Gastroesophageal sphincter (tissue), 4 donors: ENCODE data around the gene PPCDC. TPM values are rescaled to one million over a fixed set of nuclear protein-coding genes. Genes with fewer than 3 reads are reported as not detected.

Source experiments
- ATAC-seq: fragments of 150-250 bp; one replicate; pipeline ENCODE4 v1.9.1; 2016; ENCODE audit warnings: mild to moderate bottlenecking, moderate library complexity
- H3K27ac ChIP-seq, 4 donors: fragments of 200-600 bp; sonication (generic) in 3 of 4; 1 replicate in 3 of 4; 2 replicates in 1 of 4; pipeline ENCODE4 v1.5.1; 2016 to 2019
- H3K27me3 ChIP-seq: fragments of 200-600 bp; sonication (generic); one replicate; pipeline ENCODE4 v1.5.1; 2019
- H3K36me3 ChIP-seq, 2 donors: fragments of 200-600 bp; sonication (generic); one replicate each; pipeline ENCODE4 v1.5.1; 2019; ENCODE audit warnings: control low read depth in 1 of 2
- H3K4me1 ChIP-seq, 3 donors: fragments of 200-600 bp; sonication (generic); 1 replicate in 2 of 3; 2 replicates in 1 of 3; pipeline ENCODE4 v1.5.1; 2016 to 2019; ENCODE audit warnings: control low read depth in 2 of 3
- H3K4me3 ChIP-seq, 2 donors: fragments of 200-600 bp; sonication (generic); one replicate each; pipeline ENCODE4 v1.5.1; 2019; ENCODE audit warnings: mild to moderate bottlenecking in 1 of 2, moderate library complexity in 1 of 2
- H3K9me3 ChIP-seq, 3 donors: fragments of 200-600 bp; sonication (generic); one replicate each; pipeline ENCODE4 v1.5.1; 2017 to 2019; ENCODE audit warnings: control low read depth in 2 of 3
- CTCF ChIP-seq, 4 experiments: fragments of 200-600 bp in 2 of 4; fragments of 450-650 bp in 2 of 4; sonication (generic) in 1 of 4; IDR thresholded peaks; one replicate each; pipeline ENCODE4 v1.5.1; 2017 to 2019; ENCODE audit warnings: antibody characterized with exemption in 4 of 4, mild to moderate bottlenecking in 2 of 4, moderate library complexity in 2 of 4
- EP300 ChIP-seq: sonication (generic); formaldehyde crosslinking; IDR thresholded peaks from one replicate; pipeline ENCODE4 v1.6.1; 2017; ENCODE audit warnings: antibody characterized with exemption, mild to moderate bottlenecking
- POLR2A ChIP-seq, 2 donors: fragments of 450-650 bp; IDR thresholded peaks; one replicate each; pipeline ENCODE4 v1.6.1; 2017; ENCODE audit warnings: antibody characterized with exemption in 2 of 2, mild to moderate bottlenecking in 2 of 2, moderate library complexity in 1 of 2
- POLR2AphosphoS5 ChIP-seq: sonication (generic); formaldehyde crosslinking; IDR thresholded peaks from one replicate; pipeline ENCODE4 v1.6.1; 2017; ENCODE audit warnings: antibody characterized with exemption
- WGBS, 2 donors: methylation state at CpG; one replicate each; pipeline ENCODE4 v1.1.5; 2018; ENCODE audit warnings: low coverage in 1 of 2; 5-methylcytosine and 5-hydroxymethylcytosine counted together
- total RNA-seq, 4 donors: library from RNA; depleted of rRNA; stranded (reverse); fragments of >200 nt; gene quantifications; one replicate each; pipeline ENCODE4 v1.1.0, GENCODE V29; 2016

PPCDC gene
- total RNA-seq, 4 donors from 2014 or later = 7.8 to 14.2 (median 12.9) TPM

GRCh38 chr15:75063889-75064288 is 40.5 kb downstream of the PPCDC start:
- H3K36me3 ChIP-seq = peaks cover 0 to 4% of the 10 kb centered on the region in 2 donors
- ATAC-seq = no peak
- no peak overlapping the region for H3K4me3 ChIP-seq
- no peaks in the 10 kb centered on the region for H3K27me3 ChIP-seq
- 85 to 100% methylated on average over 2 to 7 of the region's 9 CpGs for WGBS, 2 donors
- peaks cover 0 to 4% (median 0%) of the 10 kb centered on the region in 3 donors for H3K4me1 ChIP-seq
- H3K9me3 ChIP-seq = peaks cover 0 to 13% (median 0%) of the 10 kb centered on the region in 3 donors
- TF ChIP-seq POLR2A (IDR thresholded peaks at IDR 0.05) (no peak), CTCF (IDR thresholded peaks at IDR 0.05) (no peak), EP300 (no peak), POLR2AphosphoS5 (no peak)
- H3K27ac ChIP-seq = no peak overlapping the region

GRCh38 chr15:75064846-75065245 is 41.5 kb downstream of the PPCDC start:
- H3K27me3 ChIP-seq = no peaks in the 10 kb centered on the region
- 33 to 34% methylated on average over 2 of the region's 2 CpGs for WGBS, 2 donors
- no peak for TF ChIP-seq POLR2AphosphoS5
- no peak for TF ChIP-seq EP300
- TF ChIP-seq POLR2A (IDR thresholded peaks at IDR 0.05) = no peak
- TF ChIP-seq CTCF (IDR thresholded peaks at IDR 0.05) = no peak
- no peak for ATAC-seq
- peaks cover 0 to 2% of the 10 kb centered on the region in 2 donors for H3K36me3 ChIP-seq
- H3K27ac ChIP-seq = no peak overlapping the region
- H3K9me3 ChIP-seq = peaks cover 0 to 13% (median 0%) of the 10 kb centered on the region in 3 donors
- H3K4me3 ChIP-seq = no peak overlapping the region
- H3K4me1 ChIP-seq = peaks cover 0 to 4% (median 0%) of the 10 kb centered on the region in 3 donors

- 78 to 86% methylated on average over 1 of the region's 1 CpG for WGBS, 2 donors
- no peak for TF ChIP-seq POLR2A (IDR thresholded peaks at IDR 0.05)
- no peak for TF ChIP-seq CTCF (IDR thresholded peaks at IDR 0.05)
- no peak for TF ChIP-seq EP300
- TF ChIP-seq POLR2AphosphoS5 = no peak
- H3K27ac ChIP-seq = no peak overlapping the region
- peaks cover 0 to 4% (median 0%) of the 10 kb centered on the region in 3 donors for H3K4me1 ChIP-seq
- peaks cover 0 to 13% (median 0%) of the 10 kb centered on the region in 3 donors for H3K9me3 ChIP-seq
- H3K4me3 ChIP-seq = no peak overlapping the region
- H3K27me3 ChIP-seq = no peaks in the 10 kb centered on the region
- ATAC-seq = no peak
- no peaks in the 10 kb centered on the region for H3K36me3 ChIP-seq
Observed at GRCh38 chr15:75065467-75065850, 42.1 kb downstream of the PPCDC start.

- H3K4me3 ChIP-seq = no peak overlapping the region
- no peaks in the 10 kb centered on the region for H3K27me3 ChIP-seq
- no peaks in the 10 kb centered on the region for H3K36me3 ChIP-seq
- ATAC-seq = no peak
- TF ChIP-seq POLR2AphosphoS5 (no peak), EP300 (no peak), CTCF (IDR thresholded peaks at IDR 0.05) (no peak), POLR2A (IDR thresholded peaks at IDR 0.05) (no peak)
- H3K27ac ChIP-seq = no peak overlapping the region
- 60 to 86% methylated on average over 2 to 6 of the region's 6 CpGs for WGBS, 2 donors
- H3K4me1 ChIP-seq = peaks cover 0 to 4% (median 0%) of the 10 kb centered on the region in 3 donors
- H3K9me3 ChIP-seq = peaks cover 0 to 13% (median 0%) of the 10 kb centered on the region in 3 donors
Observed at GRCh38 chr15:75065851-75066509, 42.6 kb downstream of the PPCDC start.
